Ecto neural progenitor cell (in vitro differentiated cells): ENCODE data around the gene MED8.
A peak's percentile ranks its signal among the peaks of the same experiment; 100 is the strongest.

Experiments used
- DNase-seq: peaks from one replicate; pipeline ENCODE4 v3.0.0-alpha.2; 2018; ENCODE audit warnings: low spot score

The MED8 gene

DNA sequence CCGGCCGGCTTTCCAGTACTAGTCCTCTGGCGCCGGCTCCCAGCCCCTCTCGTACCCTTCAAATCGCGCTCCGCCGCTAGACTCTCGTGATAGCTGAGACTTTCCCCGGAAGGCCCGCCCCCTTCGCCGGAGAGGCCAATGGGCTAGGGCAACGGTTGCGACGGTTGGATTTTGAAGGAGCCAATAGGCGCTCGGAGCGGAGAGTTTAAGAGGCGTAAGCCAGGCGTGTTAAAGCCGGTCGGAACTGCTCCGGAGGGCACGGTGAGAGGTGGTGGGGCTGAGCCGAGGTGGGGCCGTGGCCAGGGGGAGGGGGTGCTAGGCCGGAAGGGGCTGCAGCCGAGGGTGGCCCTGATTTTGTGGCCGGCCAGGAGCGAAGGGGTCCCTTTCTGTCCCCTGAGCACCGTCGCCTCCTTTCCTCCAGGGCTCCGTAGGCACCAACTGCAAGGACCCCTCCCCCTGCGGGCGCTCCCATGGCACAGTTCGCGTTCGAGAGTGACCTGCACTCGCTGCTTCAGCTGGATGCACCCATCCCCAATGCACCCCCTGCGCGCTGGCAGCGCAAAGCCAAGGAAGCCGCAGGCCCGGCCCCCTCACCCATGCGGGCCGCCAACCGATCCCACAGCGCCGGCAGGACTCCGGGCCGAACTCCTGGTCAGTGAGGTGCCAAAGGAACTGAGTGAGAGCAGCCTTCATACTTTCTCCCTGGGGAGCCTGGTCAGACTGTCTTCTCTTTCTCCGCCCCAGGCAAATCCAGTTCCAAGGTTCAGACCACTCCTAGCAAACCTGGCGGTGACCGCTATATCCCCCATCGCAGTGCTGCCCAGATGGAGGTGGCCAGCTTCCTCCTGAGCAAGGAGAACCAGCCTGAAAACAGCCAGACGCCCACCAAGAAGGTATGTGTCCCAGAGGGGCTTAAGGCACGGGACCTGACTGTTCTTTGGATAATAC lies 30.6 kb downstream of the MED8 start, which contains the start of gene CDC20:
Gene CDC20, plus strand, starts transcription at position 236 of the 948 bp plus-strand sequence. Its CDS starts 235 bp downstream, at position 471.
- DNase-seq, result peak; percentile 100

- DNase-seq, result no peak
Observed at GRCh38 chr1:43358121-43358745, 31.4 kb downstream of the MED8 start.

DNA sequence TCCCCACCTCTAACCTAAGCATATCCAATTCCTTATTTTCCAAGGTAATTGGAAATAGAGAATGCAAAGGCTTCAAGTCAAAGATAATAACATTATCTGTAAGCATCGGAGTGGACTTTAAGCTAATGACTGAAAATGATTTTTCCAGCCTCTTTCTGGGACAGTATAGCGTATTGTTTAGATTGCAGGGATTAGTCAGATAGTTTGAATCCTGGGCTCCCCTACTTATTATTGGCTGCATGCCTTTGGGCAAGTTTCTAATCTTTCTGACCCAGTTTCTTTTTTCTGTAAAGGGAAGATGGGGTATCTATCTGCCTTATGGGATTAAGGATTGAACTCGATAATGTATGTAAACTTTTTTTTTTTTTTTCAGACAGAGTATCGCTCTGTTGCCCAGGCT lies 32.3 kb downstream of the MED8 start:
- no peak for DNase-seq

- DNase-seq, result no peak
Observed at GRCh38 chr1:43354936-43355335, 34.7 kb downstream of the MED8 start.

GRCh38 chr1:43354471-43354870 lies 35.1 kb downstream of the MED8 start:
- no peak for DNase-seq

- no peak for DNase-seq
Observed at GRCh38 chr1:43352881-43353280, 36.7 kb downstream of the MED8 start.

DNA sequence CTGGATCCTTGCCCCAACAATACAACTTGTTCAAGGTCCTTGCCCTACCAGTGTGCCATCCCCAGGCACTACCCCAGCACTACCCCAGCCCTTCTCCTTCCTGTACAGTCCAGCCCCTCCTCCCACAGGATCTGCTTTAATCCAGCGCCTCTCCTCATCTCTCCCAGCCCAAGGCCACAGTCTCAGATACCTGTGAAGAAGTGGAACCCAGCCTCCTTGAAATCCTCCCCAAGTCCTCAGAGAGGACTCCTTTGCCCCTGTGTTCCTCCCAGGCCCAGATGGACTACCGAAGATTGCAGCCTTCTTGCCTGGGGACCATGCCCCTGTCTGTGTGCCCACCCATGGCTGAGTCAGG lies 37.3 kb downstream of the MED8 start:
- no peak for DNase-seq

DNA sequence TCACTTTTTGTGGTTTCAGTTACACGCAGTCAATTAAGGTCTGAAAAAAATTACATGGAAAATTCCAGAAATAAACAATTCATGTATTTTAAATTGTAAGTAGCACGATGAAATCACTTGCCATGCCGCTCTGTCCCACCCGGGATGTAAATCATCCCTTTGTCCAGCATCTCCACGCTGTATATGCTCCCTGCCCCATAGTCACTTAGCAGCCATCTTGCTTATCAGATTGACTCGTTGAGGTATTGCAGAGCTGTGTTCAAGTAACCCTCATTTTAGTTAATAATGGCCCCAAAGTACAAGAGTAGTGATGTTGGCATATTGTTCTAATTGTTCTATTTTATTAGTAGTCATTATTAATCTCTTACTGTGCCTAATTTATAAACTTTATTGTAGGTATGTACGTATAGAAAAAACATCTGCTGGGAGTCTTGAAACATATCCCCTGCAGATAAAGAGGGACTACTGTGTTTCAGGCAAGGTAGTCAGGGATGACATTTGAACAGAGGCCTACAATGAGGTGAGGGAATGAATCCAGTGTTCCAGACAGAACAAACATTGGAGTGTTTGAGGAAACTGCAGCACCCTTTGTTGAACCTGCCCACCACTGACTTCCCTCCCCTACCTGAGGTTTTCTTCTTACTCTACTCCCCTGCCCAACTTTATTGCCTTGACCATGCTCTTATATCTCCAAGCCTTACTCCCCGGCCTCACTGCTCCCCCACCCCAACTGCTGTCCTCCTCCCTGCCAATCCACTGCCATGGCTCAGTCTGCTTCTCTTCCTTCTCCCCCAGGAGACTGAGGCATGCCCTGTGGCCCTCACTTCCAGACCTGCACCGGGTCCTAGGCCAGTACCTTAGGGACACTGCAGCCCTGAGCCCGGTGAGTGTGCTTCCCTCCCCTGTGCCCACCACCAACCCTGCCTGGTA lies 37.9 kb downstream of the MED8 start:
- DNase-seq, result no peak

DNA sequence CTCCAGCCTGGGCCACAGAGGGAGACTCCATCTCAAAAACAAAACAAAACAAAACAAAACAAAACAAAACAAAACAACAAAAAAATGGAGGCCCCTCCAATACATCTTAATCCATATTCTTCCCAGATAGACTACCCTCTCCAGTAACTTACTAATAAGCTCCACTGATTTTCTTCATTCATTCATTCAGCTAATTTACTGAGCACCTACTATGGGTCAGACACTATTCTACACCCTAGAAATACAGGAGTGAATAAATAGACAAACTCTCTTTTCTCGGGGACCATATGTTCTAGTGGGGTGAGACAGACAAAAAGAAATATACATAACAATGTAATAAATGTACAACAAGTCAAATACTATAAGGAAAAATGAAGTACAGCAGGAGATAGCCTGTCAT lies 38.6 kb downstream of the MED8 start:
- DNase-seq, result no peak

- no peak for DNase-seq
Observed at GRCh38 chr1:43349594-43350306, 39.9 kb downstream of the MED8 start.

DNA sequence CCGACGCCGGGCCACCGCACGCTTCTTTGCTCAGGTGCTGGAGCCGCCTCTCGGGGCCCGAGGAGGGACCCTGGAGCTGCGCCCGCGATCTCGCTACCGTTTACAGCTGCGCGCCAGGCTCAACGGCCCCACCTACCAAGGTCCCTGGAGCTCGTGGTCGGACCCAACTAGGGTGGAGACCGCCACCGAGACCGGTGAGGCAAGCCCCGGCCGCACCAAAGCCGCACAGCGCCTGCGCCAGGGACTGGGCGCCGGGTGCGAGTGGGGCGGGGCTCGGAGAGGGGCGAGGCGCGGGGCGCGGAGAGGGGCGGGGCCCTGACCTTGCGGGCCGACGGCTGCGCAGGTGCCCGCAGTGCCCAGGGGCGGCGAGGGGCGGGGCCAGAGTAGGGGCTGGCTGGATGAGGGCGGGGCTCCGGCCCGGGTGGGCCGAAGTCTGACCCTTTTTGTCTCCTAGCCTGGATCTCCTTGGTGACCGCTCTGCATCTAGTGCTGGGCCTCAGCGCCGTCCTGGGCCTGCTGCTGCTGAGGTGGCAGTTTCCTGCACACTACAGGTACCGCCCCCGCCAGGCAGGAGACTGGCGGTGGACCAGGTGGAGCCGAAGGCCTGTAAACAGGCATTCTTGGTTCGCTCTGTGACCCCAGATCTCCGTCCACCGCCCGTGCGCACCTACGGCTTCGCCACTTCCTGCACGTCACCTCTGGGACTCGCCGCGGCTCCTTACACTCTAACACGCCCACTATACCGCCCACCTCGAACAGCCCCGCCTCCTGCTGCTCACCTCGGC lies 40.6 kb downstream of the MED8 start:
- DNase-seq, result peak; percentile 96

DNA sequence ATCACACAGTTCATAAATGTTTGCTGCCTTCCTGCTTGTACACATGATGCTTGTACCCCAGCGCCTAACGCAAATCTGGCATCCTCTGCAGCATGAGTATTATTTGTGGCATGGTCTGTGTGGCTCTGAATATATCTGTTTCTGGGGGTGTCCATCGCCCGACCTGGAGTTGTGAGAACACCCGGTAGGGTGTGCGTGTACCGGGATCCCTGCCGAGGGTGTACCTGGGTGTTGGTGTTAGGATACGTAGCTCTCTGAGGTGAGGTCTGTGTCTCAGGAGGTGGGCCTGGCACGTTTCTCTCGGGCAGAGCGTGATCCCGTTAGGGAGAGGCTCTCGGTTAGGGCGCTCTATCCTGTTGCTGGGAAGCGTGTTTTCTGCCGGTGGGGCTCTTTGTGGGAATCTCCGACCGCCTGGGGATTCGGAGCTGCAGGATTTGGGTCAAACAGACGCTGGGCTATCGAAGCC lies 41.2 kb downstream of the MED8 start:
- peak; percentile 57 for DNase-seq

- DNase-seq, result no peak
Observed at GRCh38 chr1:43346636-43347035, 43.0 kb downstream of the MED8 start.

- DNase-seq, result no peak
Observed at GRCh38 chr1:43345120-43345519, 44.5 kb downstream of the MED8 start.

DNA sequence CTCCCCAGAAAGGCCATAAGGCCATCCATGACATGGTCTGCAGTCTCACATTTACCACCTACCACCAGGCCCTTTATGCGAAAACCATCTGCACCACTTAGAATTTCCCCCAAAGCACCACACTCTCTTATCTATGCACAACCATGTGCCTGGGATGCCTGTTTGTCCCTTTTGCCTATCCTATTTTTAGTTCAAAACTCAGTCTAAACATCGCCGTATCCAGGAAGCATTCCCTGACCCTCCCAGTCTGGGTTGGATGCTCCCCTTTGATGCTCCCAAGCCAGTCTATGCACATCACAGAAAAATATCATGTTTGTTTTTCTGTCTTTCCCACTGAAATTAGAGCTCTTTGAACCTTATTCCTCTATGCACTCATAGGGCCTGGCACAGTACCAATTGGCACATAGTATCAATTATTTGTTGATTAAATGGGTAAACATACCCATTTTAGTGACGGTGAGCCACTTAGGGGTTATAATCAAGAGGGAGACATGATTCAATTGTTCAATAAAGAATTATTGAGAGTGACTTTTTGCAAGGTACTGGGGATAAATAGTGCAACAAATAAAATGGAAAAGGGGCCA lies 45.2 kb downstream of the MED8 start:
- DNase-seq, result no peak

- no peak for DNase-seq
Observed at GRCh38 chr1:43340559-43340958, 49.0 kb downstream of the MED8 start.

GRCh38 chr1:43339584-43340232 lies 49.9 kb downstream of the MED8 start:
- DNase-seq, result no peak

DNA sequence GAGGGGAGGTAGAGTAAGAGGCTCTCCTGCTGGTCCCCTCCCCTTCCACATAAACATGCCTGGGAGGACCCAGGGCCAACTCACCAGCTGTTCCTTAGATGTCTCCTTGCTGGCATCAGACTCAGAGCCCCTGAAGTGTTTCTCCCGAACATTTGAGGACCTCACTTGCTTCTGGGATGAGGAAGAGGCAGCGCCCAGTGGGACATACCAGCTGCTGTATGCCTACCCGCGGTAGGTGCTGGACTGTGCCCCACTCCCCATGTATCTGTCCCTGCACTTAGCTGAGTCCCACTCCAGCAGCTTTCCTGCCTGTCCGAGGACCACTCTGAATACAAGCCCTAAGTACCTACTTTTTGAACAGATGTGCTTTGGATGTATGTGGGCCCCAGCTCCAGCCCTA lies 51.6 kb downstream of the MED8 start:
- DNase-seq, result no peak

DNA sequence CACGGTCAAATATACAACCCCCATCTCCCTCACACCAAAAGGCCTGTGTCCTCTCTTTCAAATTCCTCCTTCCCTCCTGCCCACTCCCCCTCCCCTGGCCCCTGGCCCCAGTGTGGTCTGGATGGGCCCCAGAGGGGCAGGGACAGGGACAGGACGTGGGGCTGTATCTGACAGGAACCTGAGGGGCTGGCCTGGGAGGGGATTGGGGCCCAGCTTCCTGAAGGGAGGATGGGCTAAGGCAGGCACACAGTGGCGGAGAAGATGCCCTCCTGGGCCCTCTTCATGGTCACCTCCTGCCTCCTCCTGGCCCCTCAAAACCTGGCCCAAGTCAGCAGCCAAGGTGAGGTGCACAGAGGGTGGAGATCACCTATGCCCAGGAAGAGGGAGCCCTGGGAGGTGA lies 52.0 kb downstream of the MED8 start, which contains the start of gene MPL:
Gene MPL, plus strand, starts transcription at position 231 of the 400 bp plus-strand sequence. Its CDS starts 31 bp downstream, at position 262.
- no peak for DNase-seq
